HG02588 (cell line): Measurements from ENCODE around the gene CFAP299.
A peak's percentile ranks its signal among the peaks of the same experiment; 100 is the strongest.
"Not testable (repeated sequence)": the region's sequence is repeated elsewhere in the genome, so short reads cannot be mapped to it uniquely, and the experiment has no call there.

Source experiments
- ATAC-seq: cut with Tn5 transposase; IDR thresholded peaks from one replicate; pipeline ENCODE4 v1.9.1; 2021; ENCODE audit warnings: mild to moderate bottlenecking, moderate library complexity; ENCODE audit not compliant: unreplicated experiment

The CFAP299 gene

GRCh38 chr4:80586716-80587115, 251.2 kb downstream of the CFAP299 start:
- ATAC-seq = no peak

- no peak for ATAC-seq
These were observed 252.4 kb downstream of the CFAP299 start for GRCh38 chr4:80587871-80588385.

- peak; percentile 71 for ATAC-seq
These were observed 257.4 kb downstream of the CFAP299 start for GRCh38 chr4:80592950-80593349.

GRCh38 chr4:80594701-80595100, 259.2 kb downstream of the CFAP299 start:
- ATAC-seq = no peak

- ATAC-seq = no peak
These were observed 272.9 kb downstream of the CFAP299 start for GRCh38 chr4:80608281-80608980.

GRCh38 chr4:80610199-80610598, 274.7 kb downstream of the CFAP299 start:
- peak; percentile 31 for ATAC-seq

- ATAC-seq = peak; percentile 91
These were observed 275.5 kb downstream of the CFAP299 start for GRCh38 chr4:80610845-80611677.

GRCh38 chr4:80611678-80611979, 276.1 kb downstream of the CFAP299 start:
- peak; percentile 11 for ATAC-seq

- no peak for ATAC-seq
These were observed 277.9 kb downstream of the CFAP299 start for GRCh38 chr4:80613470-80613869.

GRCh38 chr4:80614319-80614718, 278.8 kb downstream of the CFAP299 start:
- no peak for ATAC-seq

- no peak for ATAC-seq
These were observed 279.6 kb downstream of the CFAP299 start for GRCh38 chr4:80615099-80615498.

GRCh38 chr4:80619070-80619674, 283.6 kb downstream of the CFAP299 start:
- ATAC-seq = no peak

GRCh38 chr4:80631861-80632260, 296.3 kb downstream of the CFAP299 start:
- no peak for ATAC-seq

- no peak for ATAC-seq
These were observed 301.7 kb downstream of the CFAP299 start for GRCh38 chr4:80637190-80637589.

GRCh38 chr4:80646061-80646460, 310.5 kb downstream of the CFAP299 start:
- ATAC-seq = no peak

GRCh38 chr4:80655662-80656061, 320.1 kb downstream of the CFAP299 start:
- no peak for ATAC-seq

- ATAC-seq = not testable (repeated sequence)
These were observed 334.6 kb downstream of the CFAP299 start for GRCh38 chr4:80670118-80670517.

- ATAC-seq = no peak
These were observed 342.9 kb downstream of the CFAP299 start for GRCh38 chr4:80678413-80678812.

GRCh38 chr4:80680934-80681333, 345.4 kb downstream of the CFAP299 start:
- ATAC-seq = no peak

GRCh38 chr4:80685214-80685613, 349.7 kb downstream of the CFAP299 start:
- no peak for ATAC-seq

GRCh38 chr4:80687736-80688135, 352.2 kb downstream of the CFAP299 start:
- ATAC-seq = not testable (repeated sequence)

GRCh38 chr4:80694171-80694570, 358.6 kb downstream of the CFAP299 start:
- ATAC-seq = no peak
